Type B pancreatic cell (in vitro differentiated cells): Measurements from ENCODE around the gene UTP11. TPM values are rescaled to one million over a fixed set of nuclear protein-coding genes. Genes with fewer than 3 reads are reported as not detected.

Source experiments
- DNase-seq: peaks from one replicate; pipeline ENCODE4 v3.0.0; 2021; ENCODE audit warnings: mixed read lengths; ENCODE audit not compliant: unreplicated experiment; ENCODE audit errors: extremely low spot score
- H3K27ac Mint-ChIP-seq: 2 replicates; pipeline ENCODE4 v1.8.0; 2021; ENCODE audit warnings: mild to moderate bottlenecking, mixed read lengths
- H3K27me3 Mint-ChIP-seq: 2 replicates; pipeline ENCODE4 v1.8.0; 2021; ENCODE audit warnings: mixed read lengths
- H3K36me3 Mint-ChIP-seq: 2 replicates; pipeline ENCODE4 v1.8.0; 2021; ENCODE audit warnings: mixed read lengths
- H3K4me1 Mint-ChIP-seq: one replicate; pipeline ENCODE4 v1.8.0; 2021; ENCODE audit warnings: mixed read lengths; ENCODE audit not compliant: unreplicated experiment
- H3K4me3 Mint-ChIP-seq: 2 replicates; pipeline ENCODE4 v1.8.0; 2021; ENCODE audit warnings: mild to moderate bottlenecking, mixed read lengths
- H3K9me3 Mint-ChIP-seq: 2 replicates; pipeline ENCODE4 v1.8.0; 2021; ENCODE audit warnings: mixed read lengths
- total RNA-seq: library from RNA; stranded (reverse); gene quantifications from 2 replicates; pipeline ENCODE4 v1.2.1, GENCODE V29; 2021; ENCODE audit warnings: low replicate concordance
- TF ChIP-seq, protein P1 (sequence below): fragments of 200-600 bp; sonication (generic); conservative IDR thresholded peaks from 2 replicates; pipeline ENCODE4 v1.5.0; 2021; ENCODE audit warnings: antibody characterized with exemption, mild to moderate bottlenecking

The UTP11 gene
- total RNA-seq, 1 donor from 2014 or later: 33.1 TPM

DNA sequence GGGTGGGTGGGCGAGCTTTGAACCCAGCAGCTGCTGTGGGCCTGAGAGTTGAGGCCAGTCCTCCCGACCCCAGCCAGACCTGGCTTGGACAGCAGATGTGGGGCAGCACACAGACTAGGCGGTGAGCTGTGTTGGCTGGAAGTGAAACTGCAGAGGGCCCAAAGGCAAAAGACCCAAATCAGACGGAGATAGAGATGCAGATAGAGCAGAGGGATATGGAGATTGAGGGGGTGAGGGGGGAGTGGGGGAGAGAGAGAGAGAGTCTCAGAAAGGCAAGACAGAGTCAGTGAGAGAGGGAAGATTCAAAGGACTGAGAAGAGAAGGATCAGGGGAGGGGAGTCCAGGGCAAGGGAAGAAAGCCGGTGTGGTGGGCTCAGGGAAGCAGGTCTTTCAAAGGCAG lies 51.1 kb downstream of the UTP11 start:
- H3K9me3 Mint-ChIP-seq: no peaks in the 10 kb centered on the region
- H3K36me3 Mint-ChIP-seq: no peaks in the 10 kb centered on the region
- no peak for DNase-seq
- H3K4me1 Mint-ChIP-seq: peaks cover 3% of the 10 kb centered on the region
- H3K27ac Mint-ChIP-seq: no peak overlapping the region
- TF ChIP-seq, protein P1, sequence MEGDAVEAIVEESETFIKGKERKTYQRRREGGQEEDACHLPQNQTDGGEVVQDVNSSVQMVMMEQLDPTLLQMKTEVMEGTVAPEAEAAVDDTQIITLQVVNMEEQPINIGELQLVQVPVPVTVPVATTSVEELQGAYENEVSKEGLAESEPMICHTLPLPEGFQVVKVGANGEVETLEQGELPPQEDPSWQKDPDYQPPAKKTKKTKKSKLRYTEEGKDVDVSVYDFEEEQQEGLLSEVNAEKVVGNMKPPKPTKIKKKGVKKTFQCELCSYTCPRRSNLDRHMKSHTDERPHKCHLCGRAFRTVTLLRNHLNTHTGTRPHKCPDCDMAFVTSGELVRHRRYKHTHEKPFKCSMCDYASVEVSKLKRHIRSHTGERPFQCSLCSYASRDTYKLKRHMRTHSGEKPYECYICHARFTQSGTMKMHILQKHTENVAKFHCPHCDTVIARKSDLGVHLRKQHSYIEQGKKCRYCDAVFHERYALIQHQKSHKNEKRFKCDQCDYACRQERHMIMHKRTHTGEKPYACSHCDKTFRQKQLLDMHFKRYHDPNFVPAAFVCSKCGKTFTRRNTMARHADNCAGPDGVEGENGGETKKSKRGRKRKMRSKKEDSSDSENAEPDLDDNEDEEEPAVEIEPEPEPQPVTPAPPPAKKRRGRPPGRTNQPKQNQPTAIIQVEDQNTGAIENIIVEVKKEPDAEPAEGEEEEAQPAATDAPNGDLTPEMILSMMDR: no peak
- peaks cover 28% of the 10 kb centered on the region for H3K27me3 Mint-ChIP-seq
- H3K4me3 Mint-ChIP-seq: no peak overlapping the region

DNA sequence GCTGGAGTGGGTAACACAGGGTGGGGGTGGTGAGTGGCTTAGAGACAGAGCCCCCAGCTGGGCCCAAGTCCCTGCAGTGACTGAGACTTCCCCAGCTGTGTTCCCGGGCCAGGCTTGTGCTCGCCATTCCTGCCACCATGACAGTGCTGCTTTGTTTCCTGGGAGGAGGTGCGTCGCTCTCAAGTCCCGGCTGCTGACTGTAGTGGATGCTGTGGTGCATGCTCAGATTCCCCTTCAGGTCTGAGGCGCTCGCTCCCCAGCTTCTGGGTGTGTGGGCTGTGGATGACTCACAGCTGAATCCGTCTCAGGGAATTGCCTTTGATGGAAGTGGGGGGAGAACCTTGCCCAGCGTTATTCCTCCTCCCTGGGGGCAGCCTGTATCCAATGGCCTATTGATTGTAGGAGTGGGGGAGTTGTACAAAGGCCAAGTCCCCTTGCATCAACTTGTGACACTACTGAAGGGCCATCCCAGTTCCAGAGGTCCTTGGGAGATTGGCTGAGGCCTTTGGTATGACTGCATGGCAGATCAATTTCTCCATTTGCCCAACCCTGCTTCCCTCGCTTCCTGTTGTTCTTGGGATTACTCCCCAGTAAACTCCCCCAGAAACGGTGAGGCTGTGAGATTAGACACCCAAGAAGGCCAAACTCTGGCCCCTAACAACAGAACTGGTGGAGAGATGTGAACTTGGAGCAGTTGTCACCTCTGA lies 51.8 kb downstream of the UTP11 start:
- DNase-seq: no peak
- no peaks in the 10 kb centered on the region for H3K36me3 Mint-ChIP-seq
- no peak overlapping the region for H3K4me3 Mint-ChIP-seq
- H3K9me3 Mint-ChIP-seq: no peaks in the 10 kb centered on the region
- TF ChIP-seq, protein P1: no peak
- H3K4me1 Mint-ChIP-seq: no peaks in the 10 kb centered on the region
- H3K27me3 Mint-ChIP-seq: peaks cover 23% of the 10 kb centered on the region
- no peak overlapping the region for H3K27ac Mint-ChIP-seq

DNA sequence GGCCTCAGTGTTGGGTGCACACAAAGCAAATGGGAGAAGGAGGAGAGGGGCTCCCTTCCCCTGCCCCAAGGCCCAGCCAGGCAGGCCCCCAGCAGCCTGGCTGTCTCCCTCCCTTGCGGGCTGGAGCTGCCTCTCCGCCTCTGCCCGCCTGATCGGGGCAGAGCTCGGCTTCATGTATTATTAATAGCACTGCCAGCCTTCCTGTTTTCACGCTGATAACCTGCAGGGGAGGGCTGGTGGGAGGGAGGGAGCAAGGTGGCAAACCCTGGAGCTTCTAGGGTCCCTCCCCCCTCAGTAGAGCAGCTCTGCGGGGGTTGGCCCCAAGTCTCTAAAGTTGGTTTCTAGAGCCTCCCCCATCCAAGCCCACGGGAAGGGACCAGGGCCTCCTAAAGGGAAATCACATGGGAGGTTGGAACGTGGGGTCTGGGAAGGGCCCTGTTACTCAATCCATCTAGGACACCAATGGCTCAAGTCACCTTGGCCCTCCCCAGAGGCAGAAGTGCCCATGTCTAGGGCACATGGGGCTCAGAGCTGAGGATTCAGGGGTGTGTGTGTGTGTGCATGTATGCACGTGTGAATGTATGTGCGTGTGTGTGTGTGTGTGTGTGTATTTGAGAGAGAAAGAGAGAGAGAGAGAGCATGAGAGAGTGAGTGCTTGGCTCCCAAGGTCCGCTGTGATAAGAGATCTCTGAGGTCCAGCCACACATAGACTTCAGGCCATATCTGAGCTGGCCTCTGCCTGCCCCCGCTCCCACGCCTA lies 55.9 kb downstream of the UTP11 start:
- peaks cover 53% of the 10 kb centered on the region for H3K27me3 Mint-ChIP-seq
- no peaks in the 10 kb centered on the region for H3K36me3 Mint-ChIP-seq
- H3K27ac Mint-ChIP-seq: no peak overlapping the region
- DNase-seq: no peak
- TF ChIP-seq, protein P1: no peak
- no peak overlapping the region for H3K4me3 Mint-ChIP-seq
- H3K4me1 Mint-ChIP-seq: peaks cover 3% of the 10 kb centered on the region
- no peaks in the 10 kb centered on the region for H3K9me3 Mint-ChIP-seq

DNA sequence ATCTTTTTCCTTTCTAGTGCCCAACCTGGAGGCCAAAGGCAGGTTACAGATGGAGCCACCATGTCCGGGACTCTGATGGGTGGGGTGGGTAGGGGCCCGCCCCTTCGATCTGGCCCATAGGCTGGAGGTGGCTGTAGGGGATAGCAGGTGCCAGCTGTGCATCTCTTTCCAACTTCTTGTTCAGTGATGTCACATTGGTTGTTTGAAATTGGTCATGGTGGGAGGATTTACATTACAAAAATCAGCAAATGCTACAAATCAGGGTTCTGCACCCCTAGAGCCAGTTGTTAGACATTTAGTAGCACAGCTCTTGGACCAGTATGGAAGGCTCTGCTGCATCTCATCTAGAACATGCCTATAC lies 56.4 kb downstream of the UTP11 start:
- H3K4me1 Mint-ChIP-seq: peaks cover 9% of the 10 kb centered on the region

DNA sequence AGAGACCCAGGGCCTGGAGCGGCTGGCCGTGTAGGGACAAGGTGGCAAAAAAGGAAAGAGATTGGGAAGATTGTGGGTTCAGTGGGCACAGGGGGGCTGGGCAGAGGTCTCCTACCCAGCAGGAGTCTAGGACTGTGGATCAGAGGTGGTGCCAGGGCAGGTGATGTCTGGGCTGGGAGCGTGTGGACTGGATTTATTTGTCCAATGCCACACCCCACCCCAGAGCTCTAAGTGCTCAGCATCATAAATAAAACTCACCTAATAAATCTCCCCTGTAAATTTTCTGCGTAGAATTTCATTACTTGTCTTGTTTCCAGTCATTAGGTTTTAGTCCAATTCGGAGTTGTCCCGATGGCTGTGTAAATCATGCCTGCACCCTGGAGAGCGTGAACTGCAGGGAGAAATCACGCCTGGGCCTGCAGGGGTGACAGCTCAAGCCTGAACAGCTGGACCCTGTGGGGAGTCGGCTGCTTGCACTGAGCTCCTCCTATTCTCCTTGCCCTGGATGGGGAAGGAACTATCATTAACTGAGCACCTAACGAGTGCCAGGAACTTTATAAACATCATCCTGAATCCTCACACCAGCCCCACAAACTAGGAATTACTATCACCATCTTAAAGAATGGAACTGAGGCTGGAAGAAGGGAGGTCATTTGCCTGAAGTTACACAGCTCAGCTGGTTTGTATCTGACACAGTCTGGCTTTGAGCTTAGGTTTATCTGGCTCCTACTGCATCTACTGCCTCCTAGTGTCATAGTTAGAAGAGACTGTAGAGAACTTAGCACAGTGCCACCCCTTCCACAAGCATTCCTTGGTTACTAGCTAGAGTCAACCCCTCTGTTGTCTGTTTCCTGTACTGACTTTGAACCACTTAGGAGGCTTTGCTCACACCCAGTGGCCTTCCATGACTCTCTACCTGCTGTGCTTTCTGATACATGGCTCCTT lies 59.0 kb downstream of the UTP11 start:
- no peaks in the 10 kb centered on the region for H3K9me3 Mint-ChIP-seq
- no peak overlapping the region for H3K27ac Mint-ChIP-seq
- peaks cover 9% of the 10 kb centered on the region for H3K4me1 Mint-ChIP-seq
- H3K27me3 Mint-ChIP-seq: peaks cover 69% of the 10 kb centered on the region
- TF ChIP-seq, protein P1: peak; percentile 50
- H3K36me3 Mint-ChIP-seq: no peaks in the 10 kb centered on the region
- no peak for DNase-seq
- H3K4me3 Mint-ChIP-seq: no peak overlapping the region

More for the DNA sequence above, 56.4 kb downstream of the UTP11 start:
- DNase-seq: no peak
- H3K36me3 Mint-ChIP-seq: no peaks in the 10 kb centered on the region
- TF ChIP-seq, protein P1: no peak
- peaks cover 58% of the 10 kb centered on the region for H3K27me3 Mint-ChIP-seq
- H3K27ac Mint-ChIP-seq: no peak overlapping the region
- H3K9me3 Mint-ChIP-seq: no peaks in the 10 kb centered on the region
- no peak overlapping the region for H3K4me3 Mint-ChIP-seq
